ENCODE data around the gene CYP19A1.

CYP19A1 gene

DNA sequence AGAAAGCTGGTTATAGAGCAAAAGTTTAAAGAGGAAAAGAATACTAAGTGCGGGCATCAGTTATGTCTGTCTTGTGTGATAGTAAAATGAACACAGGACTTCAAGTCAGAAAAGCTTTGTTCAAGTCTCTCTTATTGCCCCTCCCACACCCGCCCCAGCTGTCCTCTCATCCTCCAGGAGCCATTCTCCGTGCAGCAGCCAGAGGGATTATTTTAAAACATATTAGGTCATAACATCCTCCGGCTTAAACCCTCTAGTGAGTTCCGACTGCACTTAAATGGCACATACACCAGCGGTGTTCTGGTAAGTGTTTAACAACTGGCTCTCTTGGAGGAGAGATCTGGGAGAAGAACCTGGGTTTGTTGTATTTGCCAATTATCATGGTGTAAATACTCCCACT is 138.9 kb downstream of the CYP19A1 start:
- no peak overlapping the region for H3K4me3 ChIP-seq (ENCODE audit: low read depth, low read length)
- no peak for TF ChIP-seq CTCF (IDR thresholded peaks at IDR 0.05; ENCODE audit: low read depth, low read length)

GRCh38 chr15:51198701-51199232 is 139.6 kb downstream of the CYP19A1 start:
- no peak overlapping the region for H3K4me3 ChIP-seq (ENCODE audit: low read depth, low read length)
- TF ChIP-seq CTCF (IDR thresholded peaks at IDR 0.05; ENCODE audit: low read depth, low read length), result no peak

DNA sequence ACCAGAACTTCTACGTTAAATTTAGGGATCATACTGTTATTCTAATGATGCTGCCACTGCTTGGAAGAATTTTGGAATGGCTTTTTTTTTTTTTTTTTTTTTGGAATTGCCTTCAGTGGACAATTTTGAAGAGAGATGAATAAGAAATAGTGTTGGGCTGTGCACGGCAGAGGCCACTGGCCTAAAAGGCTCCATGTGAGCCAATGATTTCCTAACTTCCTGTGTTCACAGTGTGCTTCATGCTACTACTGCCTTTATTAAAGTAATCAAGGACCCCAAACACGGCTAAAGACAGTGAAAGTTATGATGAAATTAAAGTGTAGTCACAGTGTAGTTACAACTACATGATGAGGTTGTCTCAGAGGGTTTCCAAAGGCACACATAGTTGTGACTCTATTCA is 142.9 kb downstream of the CYP19A1 start:
- TF ChIP-seq CTCF (IDR thresholded peaks at IDR 0.05; ENCODE audit: low read depth, low read length), result no peak
- H3K4me3 ChIP-seq (ENCODE audit: low read depth, low read length), result no peak overlapping the region

- TF ChIP-seq CTCF (IDR thresholded peaks at IDR 0.05; ENCODE audit: low read depth, low read length), result no peak
- H3K4me3 ChIP-seq (ENCODE audit: low read depth, low read length), result no peak overlapping the region
Observed at GRCh38 chr15:51193979-51194378, 144.4 kb downstream of the CYP19A1 start.

GRCh38 chr15:51193526-51193925 is 144.9 kb downstream of the CYP19A1 start:
- H3K4me3 ChIP-seq (ENCODE audit: low read depth, low read length), result no peak overlapping the region
- TF ChIP-seq CTCF (IDR thresholded peaks at IDR 0.05; ENCODE audit: low read depth, low read length), result no peak

GRCh38 chr15:51192521-51193280 is 145.7 kb downstream of the CYP19A1 start:
- peak; percentile 97 for TF ChIP-seq CTCF (IDR thresholded peaks at IDR 0.05; ENCODE audit: low read depth, low read length)
- no peak overlapping the region for H3K4me3 ChIP-seq (ENCODE audit: low read depth, low read length)

- no peak overlapping the region for H3K4me3 ChIP-seq (ENCODE audit: low read depth, low read length)
- no peak for TF ChIP-seq CTCF (IDR thresholded peaks at IDR 0.05; ENCODE audit: low read depth, low read length)
Observed at GRCh38 chr15:51191766-51192165, 146.6 kb downstream of the CYP19A1 start.
